IMR-90 (cell line): Measurements from ENCODE around the gene IGF2. TPM values are rescaled to one million over a fixed set of nuclear protein-coding genes. Genes with fewer than 3 reads are reported as not detected.

Experiments used
- ATAC-seq: fragments of 200-7000 bp; cut with Tn5 transposase; 2 replicates; pipeline ENCODE4 v1.9.1; 2020; ENCODE audit warnings: low read depth, mild to moderate bottlenecking, moderate library complexity
- BruUV-seq: library from RNA; stranded (reverse); fragments of 400-500 nt; replicated peaks from 2 replicates; lab custom pipeline; 2021; lab: Mats Ljungman, UMichigan
- CTCF ChIA-PET: fragments of 300-600 bp; formaldehyde crosslinking; extraction: SDS; loops from one replicate; lab custom pipeline; 2021; ENCODE audit warnings: antibody characterized with exemption; lab: Yijun Ruan, JAX
- POLR2A ChIA-PET: fragments of 300-600 bp; sonication (Branson Sonifier 250); formaldehyde crosslinking; loops from one replicate; lab custom pipeline; 2022; ENCODE audit warnings: antibody characterized with exemption; ENCODE audit not compliant: unreplicated experiment; lab: Charles Lee
- DNase-seq: peaks from one replicate; pipeline ENCODE4 v3.0.0; 2013
- H2AFZ ChIP-seq: replicated peaks from 2 replicates; pipeline ENCODE3; 2013; ENCODE audit warnings: low read length, mild to moderate bottlenecking; ENCODE audit not compliant: poor library complexity
- H2AK5ac ChIP-seq: 2 replicates; pipeline ENCODE4 v1.6.1; 2013; ENCODE audit warnings: low read depth, low read length, inconsistent platforms
- H2AK9ac ChIP-seq: replicated peaks from 2 replicates; pipeline ENCODE3; 2013; ENCODE audit warnings: mild to moderate bottlenecking, low read depth, low read length, moderate library complexity; ENCODE audit not compliant: poor library complexity
- H2BK120ac ChIP-seq: 2 replicates; pipeline ENCODE4 v1.6.1; 2013; ENCODE audit warnings: low read depth, low read length, inconsistent platforms
- H2BK15ac ChIP-seq: 3 replicates; pipeline ENCODE4 v1.6.1; 2013; ENCODE audit warnings: low read depth, low read length, inconsistent platforms
- H2BK20ac ChIP-seq: 2 replicates; pipeline ENCODE4 v1.6.1; 2013; ENCODE audit warnings: low read depth, mild to moderate bottlenecking, inconsistent platforms, low read length, moderate library complexity
- H2BK5ac ChIP-seq: 2 replicates; pipeline ENCODE4 v1.6.1; 2013; ENCODE audit warnings: mild to moderate bottlenecking, low read depth, low read length, inconsistent platforms; ENCODE audit not compliant: poor library complexity, severe bottlenecking
- H3K14ac ChIP-seq: replicated peaks from 2 replicates; pipeline ENCODE4 v1.6.1; 2013; ENCODE audit warnings: low read depth, low read length, inconsistent platforms
- H3K18ac ChIP-seq: 2 replicates; pipeline ENCODE4 v1.6.1; 2013; ENCODE audit warnings: low read depth, low read length, control low read depth
- H3K23ac ChIP-seq: 2 replicates; pipeline ENCODE4 v1.6.1; 2013; ENCODE audit warnings: low read depth, low read length, inconsistent platforms
- H3K27ac ChIP-seq: 2 replicates; pipeline ENCODE4 v1.5.1; 2013; ENCODE audit warnings: mild to moderate bottlenecking, control low read depth, low read length; ENCODE audit not compliant: insufficient read depth
- H3K27me3 ChIP-seq: 2 replicates; pipeline ENCODE4 v1.6.1; 2013; ENCODE audit warnings: low read length; ENCODE audit not compliant: control insufficient read depth, insufficient read depth
- H3K36me3 ChIP-seq: 2 replicates; pipeline ENCODE4 v1.6.1; 2013; ENCODE audit warnings: low read length, mixed read lengths; ENCODE audit not compliant: control insufficient read depth, insufficient read depth
- H3K4ac ChIP-seq: 2 replicates; pipeline ENCODE4 v1.6.1; 2013; ENCODE audit warnings: low read depth, low read length, inconsistent platforms
- H3K4me1 ChIP-seq: 2 replicates; pipeline ENCODE4 v1.6.1; 2013; ENCODE audit warnings: low read length, mixed read lengths; ENCODE audit not compliant: control insufficient read depth, insufficient read depth
- H3K4me2 ChIP-seq: 2 replicates; pipeline ENCODE4 v1.6.1; 2013; ENCODE audit warnings: low read depth, mild to moderate bottlenecking, control low read depth, low read length, moderate library complexity
- H3K4me3 ChIP-seq: 2 replicates; pipeline ENCODE4 v1.5.1; 2013; ENCODE audit warnings: low read depth, mild to moderate bottlenecking, control low read depth, low read length, moderate library complexity; ENCODE audit not compliant: insufficient read depth
- H3K56ac ChIP-seq: 2 replicates; pipeline ENCODE4 v1.6.1; 2013; ENCODE audit warnings: low read length, inconsistent platforms; ENCODE audit not compliant: insufficient read depth; ENCODE audit errors: extremely low read depth
- H3K79me1 ChIP-seq, 2 experiments: 2 replicates each; pipeline ENCODE4 v1.6.1; 2013; ENCODE audit warnings: low read length in 2 of 2, inconsistent platforms in 1 of 2, low read depth in 1 of 2
- H3K9ac ChIP-seq: 2 replicates; pipeline ENCODE4 v1.6.1; 2013; ENCODE audit warnings: low read depth, low read length, control low read depth
- H3K9me1 ChIP-seq: 2 replicates; pipeline ENCODE4 v1.6.1; 2013; ENCODE audit warnings: low read length, inconsistent platforms; ENCODE audit not compliant: insufficient read depth
- H3K9me3 ChIP-seq: 2 replicates; pipeline ENCODE4 v1.6.1; 2013; ENCODE audit warnings: low read length; ENCODE audit not compliant: control insufficient read depth, insufficient read depth
- H4K20me1 ChIP-seq: 2 replicates; pipeline ENCODE4 v1.6.1; 2013; ENCODE audit warnings: low read length, inconsistent platforms; ENCODE audit not compliant: insufficient read depth
- H4K5ac ChIP-seq: 2 replicates; pipeline ENCODE4 v1.6.1; 2013; ENCODE audit warnings: mild to moderate bottlenecking, low read depth, low read length, control low read depth
- H4K8ac ChIP-seq, 2 experiments: 2 replicates each; pipeline ENCODE4 v1.6.1; 2013; ENCODE audit warnings: low read depth in 2 of 2, low read length in 2 of 2, control low read depth in 1 of 2, inconsistent platforms in 1 of 2
- H4K91ac ChIP-seq: 2 replicates; pipeline ENCODE4 v1.6.1; 2013; ENCODE audit warnings: low read depth, low read length, inconsistent platforms; ENCODE audit not compliant: insufficient read depth
- BHLHE40 ChIP-seq: fragments of 150-350 bp; IDR thresholded peaks from 2 replicates; pipeline ENCODE4 v1.6.1; 2016; ENCODE audit warnings: mild to moderate bottlenecking, low read depth, low read length
- CEBPB ChIP-seq: IDR thresholded peaks from 2 replicates; pipeline ENCODE4 v1.6.1; 2012; ENCODE audit warnings: low read depth, low read length, improper control_type of control experiment
- CHD1 ChIP-seq: IDR thresholded peaks from 2 replicates; pipeline ENCODE4 v1.6.1; 2012; ENCODE audit warnings: low read depth, low read length, improper control_type of control experiment
- FOS ChIP-seq: fragments of 150-350 bp; IDR thresholded peaks from 2 replicates; pipeline ENCODE4 v1.6.1; 2016; ENCODE audit warnings: low read depth, low read length
- MAFK ChIP-seq: IDR thresholded peaks from 2 replicates; pipeline ENCODE4 v1.6.1; 2012; ENCODE audit warnings: low read depth, low read length, improper control_type of control experiment
- MAZ ChIP-seq: IDR thresholded peaks from 2 replicates; pipeline ENCODE4 v1.6.1; 2012; ENCODE audit warnings: low read depth, mild to moderate bottlenecking, low read length, improper control_type of control experiment, moderate library complexity, borderline replicate concordance
- MXI1 ChIP-seq: IDR thresholded peaks from 2 replicates; pipeline ENCODE4 v1.6.1; 2012; ENCODE audit warnings: low read depth, mild to moderate bottlenecking, low read length, moderate library complexity, borderline replicate concordance
- NFE2L2 ChIP-seq: fragments of 150-350 bp; IDR thresholded peaks from 2 replicates; pipeline ENCODE4 v1.6.1; 2016; ENCODE audit warnings: low read depth, mild to moderate bottlenecking, low read length
- POLR2A ChIP-seq: IDR thresholded peaks from 2 replicates; pipeline ENCODE4 v1.6.1; 2012; ENCODE audit warnings: mild to moderate bottlenecking, low read depth, low read length
- RAD21 ChIP-seq: IDR thresholded peaks from 2 replicates; pipeline ENCODE4 v1.6.1; 2012; ENCODE audit warnings: low read length, improper control_type of control experiment
- RCOR1 ChIP-seq: IDR thresholded peaks from 2 replicates; pipeline ENCODE4 v1.6.1; 2012; ENCODE audit warnings: mild to moderate bottlenecking, low read length, improper control_type of control experiment; ENCODE audit not compliant: insufficient replicate concordance
- RFX5 ChIP-seq: IDR thresholded peaks from 2 replicates; pipeline ENCODE4 v1.8.0; 2012; ENCODE audit warnings: low read depth, mild to moderate bottlenecking, low read length, moderate library complexity
- SMC3 ChIP-seq: fragments of 150-350 bp; IDR thresholded peaks from 2 replicates; pipeline ENCODE4 v1.6.1; 2016; ENCODE audit warnings: low read depth, mild to moderate bottlenecking, antibody characterized with exemption, low read length, moderate library complexity
- WGBS, 2 experiments: methylation state at CpG; one replicate each; pipeline versions ENCODE4 v1.1.5 to v1.1.7; 2013; ENCODE audit warnings: missing lambda C conversion rate in 2 of 2; ENCODE audit not compliant: insufficient read length in 1 of 2; ENCODE audit errors: extremely low coverage in 2 of 2; 5-methylcytosine and 5-hydroxymethylcytosine counted together
- dilution Hi-C: fragments of 300-500 bp; cut with HindIII; formaldehyde crosslinking; loops from one replicate; pipeline ENCODE4 v1.14.3; 2018; ENCODE audit warnings: low sequenced_read_pairs; ENCODE audit not compliant: unreplicated experiment
- in situ Hi-C: fragments of 300-500 bp; cut with MboI; formaldehyde crosslinking; loops from 3 replicates; pipeline ENCODE4 v1.14.3; 2019; ENCODE audit warnings: low sequenced_read_pairs, inconsistent platforms, mixed read lengths
- intact Hi-C: fragments of 100-400 bp; cut with micrococcal nuclease; formaldehyde crosslinking; loops from 2 replicates; pipeline ENCODE4 v1.10.0; 2022
- polyA plus RNA-seq, 3 experiments: library from polyadenylated mRNA; depleted of rRNA; stranded (reverse); fragments of >200 nt; gene quantifications; 2 replicates each; pipeline ENCODE4 v1.2.3, GENCODE V29; 2012; ENCODE audit warnings: low replicate concordance in 1 of 3
- total RNA-seq: library from RNA; depleted of rRNA; stranded (reverse); fragments of >200 nt; gene quantifications from 2 replicates; pipeline ENCODE4 v1.2.3, GENCODE V29; 2012
- TF ChIP-seq, protein P1 (sequence below): fragments of 150-350 bp; IDR thresholded peaks from 2 replicates; pipeline ENCODE4 v1.6.1; 2017; ENCODE audit warnings: mild to moderate bottlenecking, antibody characterized with exemption, low read length, low read depth
- TF ChIP-seq, protein P2 (sequence below): conservative IDR thresholded peaks from 2 replicates; pipeline ENCODE4 v1.5.1; 2012; ENCODE audit warnings: mild to moderate bottlenecking, low read depth, low read length, improper control_type of control experiment
- TF ChIP-seq, protein P3 (sequence below): fragments of 150-350 bp; IDR thresholded peaks from 2 replicates; pipeline ENCODE4 v1.6.1; 2016; ENCODE audit warnings: low read depth, mild to moderate bottlenecking, low read length, moderate library complexity, borderline replicate concordance

Gene IGF2
- total and polyA plus RNA-seq, 2 of the 4 experiments (the other 2 are of a cell fraction) = 2.3 to 21.8 TPM

DNA sequence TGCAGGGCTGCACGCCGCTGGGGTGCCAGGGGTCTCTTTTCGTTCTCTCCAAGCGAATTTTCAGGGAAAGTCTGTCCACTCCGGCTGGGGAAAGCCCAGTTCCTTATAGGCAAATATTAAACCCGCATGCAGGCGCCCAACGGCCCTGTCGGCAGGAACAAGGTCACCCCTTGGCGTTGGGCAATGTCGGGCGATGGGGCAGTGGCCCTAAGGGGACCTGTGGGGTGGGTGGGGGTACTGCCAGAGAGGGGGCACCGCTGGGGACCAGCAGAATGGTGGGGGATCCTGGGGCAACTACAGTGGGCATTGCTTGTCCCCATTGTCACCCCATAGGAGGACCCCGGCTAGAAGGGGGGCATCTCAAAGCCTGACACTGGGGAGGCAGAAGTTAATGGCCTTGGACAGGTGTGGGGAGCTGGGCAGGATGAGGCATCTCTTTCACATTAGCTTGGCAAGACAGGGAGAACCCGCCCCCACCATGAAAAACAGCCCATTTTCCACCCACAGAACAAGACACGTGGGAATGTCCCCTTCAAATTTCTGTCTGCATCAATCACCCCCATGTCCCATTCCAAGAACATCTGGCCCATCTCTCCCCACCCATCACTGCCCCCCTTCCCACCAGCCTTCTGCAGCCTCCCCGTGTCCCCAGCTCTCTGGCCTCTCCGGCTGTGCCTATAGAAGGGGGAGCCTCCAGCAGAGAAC, 5.5 kb upstream of the IGF2 start:
- in situ Hi-C loops (no loop called here), intact Hi-C loops (no loop called here), dilution Hi-C loops (no loop called here)
- peaks cover 97% of the 10 kb centered on the region for H3K27me3 ChIP-seq
- H3K27ac ChIP-seq = no peak overlapping the region
- 40% methylated on average over 1 of the region's 18 CpGs; no CpG with 5 or more reads in 1 of the 2 experiments for WGBS, 2 experiments
- no peak overlapping the region for H3K18ac ChIP-seq
- H3K4me2 ChIP-seq = no peak overlapping the region
- H2AK9ac ChIP-seq = no peak overlapping the region
- CTCF ChIA-PET = interaction anchor here (0.6 kb wide), 1 partner anchor 12 kb away, joined by 3 read pairs; no protein-coding TSS in a partner anchor
- H4K20me1 ChIP-seq = peaks cover 14% of the 10 kb centered on the region; the same call in 1 of the 2 replicates
- H3K4me3 ChIP-seq = no peak overlapping the region
- no peak for TF ChIP-seq POLR2A
- TF ChIP-seq, protein P1, sequence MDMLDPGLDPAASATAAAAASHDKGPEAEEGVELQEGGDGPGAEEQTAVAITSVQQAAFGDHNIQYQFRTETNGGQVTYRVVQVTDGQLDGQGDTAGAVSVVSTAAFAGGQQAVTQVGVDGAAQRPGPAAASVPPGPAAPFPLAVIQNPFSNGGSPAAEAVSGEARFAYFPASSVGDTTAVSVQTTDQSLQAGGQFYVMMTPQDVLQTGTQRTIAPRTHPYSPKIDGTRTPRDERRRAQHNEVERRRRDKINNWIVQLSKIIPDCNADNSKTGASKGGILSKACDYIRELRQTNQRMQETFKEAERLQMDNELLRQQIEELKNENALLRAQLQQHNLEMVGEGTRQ = no peak
- no peak for TF ChIP-seq FOS
- TF ChIP-seq RAD21 = no peak
- TF ChIP-seq, protein P2, sequence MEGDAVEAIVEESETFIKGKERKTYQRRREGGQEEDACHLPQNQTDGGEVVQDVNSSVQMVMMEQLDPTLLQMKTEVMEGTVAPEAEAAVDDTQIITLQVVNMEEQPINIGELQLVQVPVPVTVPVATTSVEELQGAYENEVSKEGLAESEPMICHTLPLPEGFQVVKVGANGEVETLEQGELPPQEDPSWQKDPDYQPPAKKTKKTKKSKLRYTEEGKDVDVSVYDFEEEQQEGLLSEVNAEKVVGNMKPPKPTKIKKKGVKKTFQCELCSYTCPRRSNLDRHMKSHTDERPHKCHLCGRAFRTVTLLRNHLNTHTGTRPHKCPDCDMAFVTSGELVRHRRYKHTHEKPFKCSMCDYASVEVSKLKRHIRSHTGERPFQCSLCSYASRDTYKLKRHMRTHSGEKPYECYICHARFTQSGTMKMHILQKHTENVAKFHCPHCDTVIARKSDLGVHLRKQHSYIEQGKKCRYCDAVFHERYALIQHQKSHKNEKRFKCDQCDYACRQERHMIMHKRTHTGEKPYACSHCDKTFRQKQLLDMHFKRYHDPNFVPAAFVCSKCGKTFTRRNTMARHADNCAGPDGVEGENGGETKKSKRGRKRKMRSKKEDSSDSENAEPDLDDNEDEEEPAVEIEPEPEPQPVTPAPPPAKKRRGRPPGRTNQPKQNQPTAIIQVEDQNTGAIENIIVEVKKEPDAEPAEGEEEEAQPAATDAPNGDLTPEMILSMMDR = no peak
- TF ChIP-seq NFE2L2 = no peak
- TF ChIP-seq SMC3 = no peak
- no peak for TF ChIP-seq CEBPB
- no peak for TF ChIP-seq RCOR1
- TF ChIP-seq, protein P3, sequence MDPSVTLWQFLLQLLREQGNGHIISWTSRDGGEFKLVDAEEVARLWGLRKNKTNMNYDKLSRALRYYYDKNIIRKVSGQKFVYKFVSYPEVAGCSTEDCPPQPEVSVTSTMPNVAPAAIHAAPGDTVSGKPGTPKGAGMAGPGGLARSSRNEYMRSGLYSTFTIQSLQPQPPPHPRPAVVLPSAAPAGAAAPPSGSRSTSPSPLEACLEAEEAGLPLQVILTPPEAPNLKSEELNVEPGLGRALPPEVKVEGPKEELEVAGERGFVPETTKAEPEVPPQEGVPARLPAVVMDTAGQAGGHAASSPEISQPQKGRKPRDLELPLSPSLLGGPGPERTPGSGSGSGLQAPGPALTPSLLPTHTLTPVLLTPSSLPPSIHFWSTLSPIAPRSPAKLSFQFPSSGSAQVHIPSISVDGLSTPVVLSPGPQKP = no peak
- TF ChIP-seq RFX5 = no peak
- TF ChIP-seq MXI1 = no peak
- TF ChIP-seq MAZ = no peak
- no peak for TF ChIP-seq MAFK
- no peak for TF ChIP-seq BHLHE40
- TF ChIP-seq CHD1 = no peak
- no peaks in the 10 kb centered on the region for H3K9me3 ChIP-seq
- no peak overlapping the region for H3K23ac ChIP-seq
- no peaks in the 10 kb centered on the region for H3K9me1 ChIP-seq
- BruUV-seq = no TSS peak
- H3K9ac ChIP-seq = no peak overlapping the region
- no peak overlapping the region for H3K56ac ChIP-seq
- no peak overlapping the region for H4K91ac ChIP-seq
- no peak overlapping the region for H2AFZ ChIP-seq
- H3K79me1 ChIP-seq = no peaks in the 10 kb centered on the region
- no peaks in the 10 kb centered on the region for H3K36me3 ChIP-seq
- no peak overlapping the region for H2BK20ac ChIP-seq
- H2AK5ac ChIP-seq = no peak overlapping the region
- no peak overlapping the region for H2BK5ac ChIP-seq
- H3K4ac ChIP-seq = no peak overlapping the region
- DNase-seq (no peak), ATAC-seq (no peak)
- no peak overlapping the region for H4K8ac ChIP-seq
- POLR2A ChIA-PET = no interaction called here
- no peak overlapping the region for H3K14ac ChIP-seq
- no peak overlapping the region for H2BK15ac ChIP-seq
- no peak overlapping the region for H4K5ac ChIP-seq
- no peak overlapping the region for H2BK120ac ChIP-seq
- peaks cover 2% of the 10 kb centered on the region for H3K4me1 ChIP-seq
